ENCODE data around the gene RPS2. TPM values are rescaled to one million over a fixed set of nuclear protein-coding genes. Genes with fewer than 3 reads are reported as not detected.
A peak's percentile ranks its signal among the peaks of the same experiment; 100 is the strongest.
"Not testable (repeated sequence)": the region's sequence is repeated elsewhere in the genome, so short reads cannot be mapped to it uniquely, and the experiment has no call there.

The RPS2 gene
- total RNA-seq: 1,000 to 10,000 TPM; 1,718 to 3,761 (median 2,257) TPM

- Histone ChIP-seq H3K4me3 (peak within 1 kb of the TSS; percentile 69 to 96 (median 89)), H3K4me1 (replicated peaks in 1 of 2) (peaks cover 25 to 26% of the 10 kb centered on the region in 2 donors), H3K27ac (peak within 1 kb of the TSS; percentile 88 to 94)
- in situ Hi-C loops (cut with MboI; ENCODE audit: low pct_unique_long_range_greater_than_20kb in 2 of 9, low sequenced_read_pairs in 9 of 9, unreplicated experiment in 9 of 9): no loop called here
- ATAC-seq (replicated peaks in 6 of 8): peak; percentile 55 to 91 (median 88)
- 0 to 4% (median 0%) methylated on average over 2 to 16 of the region's 97 CpGs; no CpG with 5 or more reads in 5 of the 10 experiments for WGBS, 10 experiments
These were observed at the start of gene RPS2 for GRCh38 chr16:1964506-1965395. Gene RPS2 (minus strand): TSS chr16:1964826. CDS start chr16:1964625, 201 bp downstream.

- WGBS, 10 experiments: 20 to 98% (median 81%) methylated on average over 1 to 8 of the region's 15 CpGs; no CpG with 5 or more reads in 3 of the 10 experiments
- H3K4me3 ChIP-seq: no peak overlapping the region
These were observed 48.9 kb upstream of the RPS2 start for GRCh38 chr16:2013527-2013926.

GRCh38 chr16:2011726-2012125 is 47.1 kb upstream of the RPS2 start:
- in situ Hi-C loops (cut with MboI; ENCODE audit: low pct_unique_long_range_greater_than_20kb in 2 of 9, low sequenced_read_pairs in 9 of 9, unreplicated experiment in 9 of 9): loop anchor here in 3 of 9 experiments (25.0 kb wide), 1 partner anchor 126 kb away; the partner anchor contains the start of genes PKD1 (in 3 of the 3) and RAB26 (in 3 of the 3)
- not testable (repeated sequence) for H3K27ac ChIP-seq; H3K4me3 ChIP-seq; ATAC-seq (replicated peaks in 6 of 8)
- peaks cover 23 to 27% of the 10 kb centered on the region in 2 donors for H3K4me1 ChIP-seq (replicated peaks in 1 of 2)
- WGBS, 10 experiments: 71 to 100% (median 84%) methylated on average over 3 to 6 of the region's 9 CpGs

More at GRCh38 chr16:2013527-2013926, 48.9 kb upstream of the RPS2 start:
- in situ Hi-C loops (cut with MboI; ENCODE audit: low pct_unique_long_range_greater_than_20kb in 2 of 9, low sequenced_read_pairs in 9 of 9, unreplicated experiment in 9 of 9): loop anchor here in 3 of 9 experiments (25.0 kb wide), 1 partner anchor 124 kb away; the partner anchor contains the start of genes PKD1 (in 3 of the 3) and RAB26 (in 3 of the 3)
- peaks cover 9 to 10% of the 10 kb centered on the region in 2 donors for H3K4me1 ChIP-seq (replicated peaks in 1 of 2)
- ATAC-seq (replicated peaks in 6 of 8): no peak
- no peak overlapping the region for H3K27ac ChIP-seq

GRCh38 chr16:2009791-2010510 is 45.3 kb upstream of the RPS2 start, which contains the start of gene ZNF598:
Gene ZNF598 (minus strand): TSS chr16:2009821.
- peak; percentile 74 to 92 (median 88) for ATAC-seq (replicated peaks in 6 of 8)
- Histone ChIP-seq H3K4me1 (replicated peaks in 1 of 2) (peaks cover 32 to 39% of the 10 kb centered on the region in 2 donors), H3K4me3 (peak within 1 kb of the TSS; percentile 82 to 100 (median 98)), H3K27ac (peak within 1 kb of the TSS; percentile 94 to 98)
- in situ Hi-C loops (cut with MboI; ENCODE audit: low pct_unique_long_range_greater_than_20kb in 2 of 9, low sequenced_read_pairs in 9 of 9, unreplicated experiment in 9 of 9): loop anchor here in 3 of 9 experiments (25.0 kb wide), 1 partner anchor 127 kb away; the partner anchor contains the start of genes PKD1 (in 3 of the 3) and RAB26 (in 3 of the 3)
- WGBS, 10 experiments: 0 to 4% (median 0%) methylated on average over 1 to 12 of the region's 52 CpGs; no CpG with 5 or more reads in 3 of the 10 experiments

- in situ Hi-C loops (cut with MboI; ENCODE audit: low pct_unique_long_range_greater_than_20kb in 2 of 9, low sequenced_read_pairs in 9 of 9, unreplicated experiment in 9 of 9): loop anchor here in 3 of 9 experiments (25.0 kb wide), 1 partner anchor 128 kb away; the partner anchor contains the start of genes PKD1 (in 3 of the 3) and RAB26 (in 3 of the 3)
- WGBS, 10 experiments: 0% methylated on average over 1 of the region's 55 CpGs; no CpG with 5 or more reads in 9 of the 10 experiments
- peak overlapping the region; percentile 94 to 98 for H3K27ac ChIP-seq
- peaks cover 39 to 46% of the 10 kb centered on the region in 2 donors for H3K4me1 ChIP-seq (replicated peaks in 1 of 2)
- ATAC-seq (replicated peaks in 6 of 8): peak in 3 of 8 experiments; percentile 28 to 42 (median 37)
- H3K4me3 ChIP-seq: peak overlapping the region; percentile 82 to 100 (median 98)
These were observed 44.6 kb upstream of the RPS2 start for GRCh38 chr16:2009164-2009711.

- in situ Hi-C loops (cut with MboI; ENCODE audit: low pct_unique_long_range_greater_than_20kb in 2 of 9, low sequenced_read_pairs in 9 of 9, unreplicated experiment in 9 of 9): loop anchor here in 3 of 9 experiments (25.0 kb wide), 1 partner anchor 129 kb away; the partner anchor contains the start of genes PKD1 (in 3 of the 3) and RAB26 (in 3 of the 3)
- ATAC-seq (replicated peaks in 6 of 8): peak in 1 of 8 experiments; percentile 1
- H3K4me3 ChIP-seq: peak overlapping the region; percentile 82 to 100 (median 98)
- peak overlapping the region; percentile 94 to 98 for H3K27ac ChIP-seq
- peaks cover 42 to 50% of the 10 kb centered on the region in 2 donors for H3K4me1 ChIP-seq (replicated peaks in 1 of 2)
- WGBS, 10 experiments: 0 to 13% (median 0%) methylated on average over 1 to 7 of the region's 23 CpGs; no CpG with 5 or more reads in 3 of the 10 experiments
These were observed 44.1 kb upstream of the RPS2 start for GRCh38 chr16:2008631-2009163.

GRCh38 chr16:2008009-2008526 is 43.4 kb upstream of the RPS2 start:
- peaks cover 46 to 56% of the 10 kb centered on the region in 2 donors for H3K4me1 ChIP-seq (replicated peaks in 1 of 2)
- ATAC-seq (replicated peaks in 6 of 8): peak in 3 of 8 experiments; percentile 12 to 44 (median 17)
- in situ Hi-C loops (cut with MboI; ENCODE audit: low pct_unique_long_range_greater_than_20kb in 2 of 9, low sequenced_read_pairs in 9 of 9, unreplicated experiment in 9 of 9): loop anchor here in 3 of 9 experiments (25.0 kb wide), 1 partner anchor 129 kb away; the partner anchor contains the start of genes PKD1 (in 3 of the 3) and RAB26 (in 3 of the 3)
- peak overlapping the region; percentile 82 to 100 (median 98) for H3K4me3 ChIP-seq
- 0 to 76% (median 23%) methylated on average over 1 to 7 of the region's 15 CpGs; no CpG with 5 or more reads in 5 of the 10 experiments for WGBS, 10 experiments
- H3K27ac ChIP-seq: peak overlapping the region in 1 of 2 donors; percentile 98

- WGBS, 10 experiments: 50 to 90% (median 82%) methylated on average over 2 to 6 of the region's 16 CpGs; no CpG with 5 or more reads in 6 of the 10 experiments
- ATAC-seq (replicated peaks in 6 of 8): no peak
- peak overlapping the region in 3 of 5 donors; percentile 92 to 100 (median 99) for H3K4me3 ChIP-seq
- H3K4me1 ChIP-seq (replicated peaks in 1 of 2): peaks cover 46 to 56% of the 10 kb centered on the region in 2 donors
- in situ Hi-C loops (cut with MboI; ENCODE audit: low pct_unique_long_range_greater_than_20kb in 2 of 9, low sequenced_read_pairs in 9 of 9, unreplicated experiment in 9 of 9): loop anchor here in 3 of 9 experiments (25.0 kb wide), 1 partner anchor 130 kb away; the partner anchor contains the start of genes PKD1 (in 3 of the 3) and RAB26 (in 3 of the 3)
- H3K27ac ChIP-seq: no peak overlapping the region
These were observed 42.6 kb upstream of the RPS2 start for GRCh38 chr16:2007081-2007836.

GRCh38 chr16:2006317-2006716 is 41.7 kb upstream of the RPS2 start:
- in situ Hi-C loops (cut with MboI; ENCODE audit: low pct_unique_long_range_greater_than_20kb in 2 of 9, low sequenced_read_pairs in 9 of 9, unreplicated experiment in 9 of 9): loop anchor here in 3 of 9 experiments (25.0 kb wide), 1 partner anchor 131 kb away; the partner anchor contains the start of genes PKD1 (in 3 of the 3) and RAB26 (in 3 of the 3)
- no peak overlapping the region for H3K27ac ChIP-seq
- WGBS, 10 experiments: 60 to 100% (median 100%) methylated on average over 1 to 2 of the region's 8 CpGs; no CpG with 5 or more reads in 7 of the 10 experiments

GRCh38 chr16:2005646-2006045 is 41.0 kb upstream of the RPS2 start:
- Histone ChIP-seq H3K27ac (peak overlapping the region in 1 of 2 donors; percentile 96), H3K4me1 (replicated peaks in 1 of 2) (peaks cover 44 to 54% of the 10 kb centered on the region in 2 donors), H3K4me3 (peak overlapping the region in 1 of 5 donors; percentile 100)
- in situ Hi-C loops (cut with MboI; ENCODE audit: low pct_unique_long_range_greater_than_20kb in 2 of 9, low sequenced_read_pairs in 9 of 9, unreplicated experiment in 9 of 9): loop anchor here in 3 of 9 experiments (25.0 kb wide), 1 partner anchor 132 kb away; the partner anchor contains the start of genes PKD1 (in 3 of the 3) and RAB26 (in 3 of the 3)
- ATAC-seq (replicated peaks in 6 of 8): no peak
- 0 to 100% (median 87%) methylated on average over 1 to 3 of the region's 21 CpGs; no CpG with 5 or more reads in 6 of the 10 experiments for WGBS, 10 experiments

More at GRCh38 chr16:2006317-2006716, 41.7 kb upstream of the RPS2 start:
- peak overlapping the region in 1 of 5 donors; percentile 100 for H3K4me3 ChIP-seq
- no peak for ATAC-seq (replicated peaks in 6 of 8)
- H3K4me1 ChIP-seq (replicated peaks in 1 of 2): peaks cover 46 to 56% of the 10 kb centered on the region in 2 donors
